ENCODE results near the gene AOPEP.

GRCh38 chr9:95085036-95085770, 358.7 kb downstream of the AOPEP start:
- TF ChIP-seq CTCF (IDR thresholded peaks at IDR 0.05; ENCODE audit: poor library complexity, severe bottlenecking) (no peak), SMC3 (conservative IDR thresholded peaks at IDR 0.05; ENCODE audit: poor library complexity) (no peak), TAF1 (IDR thresholded peaks at IDR 0.05; ENCODE audit: low read depth) (no peak), POLR2AphosphoS5 (IDR thresholded peaks at IDR 0.05) (no peak), EZH2 (IDR thresholded peaks at IDR 0.05; ENCODE audit: borderline replicate concordance, insufficient read depth, low read length, poor library complexity, severe bottlenecking) (no peak), REST (IDR thresholded peaks at IDR 0.05; ENCODE audit: borderline replicate concordance) (no peak)
